Endothelial cell (in vitro differentiated cells): Measurements from ENCODE around the gene GALNT14. TPM values are rescaled to one million over a fixed set of nuclear protein-coding genes. Genes with fewer than 3 reads are reported as not detected.
A peak's percentile ranks its signal among the peaks of the same experiment; 100 is the strongest.

Source experiments
- DNase-seq: peaks from one replicate; pipeline ENCODE4 v3.0.0; 2021; ENCODE audit warnings: low spot score
- H3K27ac Mint-ChIP-seq: one replicate; pipeline ENCODE4 v1.8.0; 2021; ENCODE audit warnings: mixed read lengths, inconsistent platforms; ENCODE audit not compliant: unreplicated experiment
- H3K27me3 Mint-ChIP-seq: one replicate; pipeline ENCODE4 v1.8.0; 2021; ENCODE audit warnings: mild to moderate bottlenecking, moderate library complexity, mixed read lengths, inconsistent platforms; ENCODE audit not compliant: unreplicated experiment
- H3K36me3 Mint-ChIP-seq: one replicate; pipeline ENCODE4 v1.8.0; 2021; ENCODE audit warnings: mild to moderate bottlenecking, low read depth, mixed read lengths, inconsistent platforms; ENCODE audit not compliant: unreplicated experiment
- H3K4me1 Mint-ChIP-seq: one replicate; pipeline ENCODE4 v1.8.0; 2021; ENCODE audit warnings: mild to moderate bottlenecking, mixed read lengths, inconsistent platforms; ENCODE audit not compliant: unreplicated experiment
- H3K4me3 Mint-ChIP-seq: one replicate; pipeline ENCODE4 v1.8.0; 2021; ENCODE audit warnings: mild to moderate bottlenecking, mixed read lengths, inconsistent platforms; ENCODE audit not compliant: unreplicated experiment
- H3K9me3 Mint-ChIP-seq: one replicate; pipeline ENCODE4 v1.8.0; 2021; ENCODE audit warnings: mixed read lengths, inconsistent platforms; ENCODE audit not compliant: unreplicated experiment
- CTCF ChIP-seq: fragments of 200-600 bp; sonication (generic); IDR thresholded peaks from one replicate; pipeline ENCODE4 v1.5.0; 2021; ENCODE audit warnings: antibody characterized with exemption; ENCODE audit not compliant: unreplicated experiment
- total RNA-seq: library from RNA; stranded (reverse); fragmentation: NEBNext Ultra II Directional; extraction: Animal tissue kit (Norgen Biotek cat#: 25700); gene quantifications from one replicate; pipeline ENCODE4 v1.2.1, GENCODE V29; 2021; ENCODE audit not compliant: unreplicated experiment

GALNT14 gene
- total RNA-seq, 1 donor from 2014 or later, result 16.8 TPM

- Mint-ChIP-seq H3K9me3 (no peaks in the 10 kb centered on the region), H3K27ac (no peak overlapping the region)
These were observed 210.7 kb downstream of the GALNT14 start for GRCh38 chr2:30927465-30928075.

GRCh38 chr2:30926606-30927005, 211.6 kb downstream of the GALNT14 start:
- Mint-ChIP-seq H3K27me3 (peaks cover 4% of the 10 kb centered on the region), H3K4me3 (no peak overlapping the region), H3K4me1 (peaks cover 12% of the 10 kb centered on the region), H3K27ac (no peak overlapping the region), H3K9me3 (no peaks in the 10 kb centered on the region), H3K36me3 (peaks cover 7% of the 10 kb centered on the region)
- DNase-seq, result no peak
- no peak for TF ChIP-seq CTCF

More at GRCh38 chr2:30927465-30928075, 210.7 kb downstream of the GALNT14 start:
- DNase-seq, result no peak
- H3K4me1 Mint-ChIP-seq, result peaks cover 3% of the 10 kb centered on the region
- H3K4me3 Mint-ChIP-seq, result no peak overlapping the region
- H3K36me3 Mint-ChIP-seq, result peaks cover 3% of the 10 kb centered on the region
- TF ChIP-seq CTCF, result no peak
- peaks cover 3% of the 10 kb centered on the region for H3K27me3 Mint-ChIP-seq

- no peak for DNase-seq
- peaks cover 11% of the 10 kb centered on the region for H3K36me3 Mint-ChIP-seq
- TF ChIP-seq CTCF, result no peak
- H3K4me1 Mint-ChIP-seq, result peaks cover 23% of the 10 kb centered on the region
- no peak overlapping the region for H3K27ac Mint-ChIP-seq
- no peak overlapping the region for H3K4me3 Mint-ChIP-seq
- peaks cover 12% of the 10 kb centered on the region for H3K27me3 Mint-ChIP-seq
- no peaks in the 10 kb centered on the region for H3K9me3 Mint-ChIP-seq
These were observed 214.6 kb downstream of the GALNT14 start for GRCh38 chr2:30923623-30924022.

GRCh38 chr2:30920511-30920910, 217.7 kb downstream of the GALNT14 start:
- no peak for TF ChIP-seq CTCF
- no peak overlapping the region for H3K4me3 Mint-ChIP-seq
- peaks cover 23% of the 10 kb centered on the region for H3K4me1 Mint-ChIP-seq
- H3K27me3 Mint-ChIP-seq, result peaks cover 14% of the 10 kb centered on the region
- H3K9me3 Mint-ChIP-seq, result no peaks in the 10 kb centered on the region
- no peak for DNase-seq
- H3K27ac Mint-ChIP-seq, result no peak overlapping the region
- peaks cover 11% of the 10 kb centered on the region for H3K36me3 Mint-ChIP-seq

GRCh38 chr2:30915486-30915885, 222.8 kb downstream of the GALNT14 start:
- H3K4me1 Mint-ChIP-seq, result peaks cover 4% of the 10 kb centered on the region
- no peaks in the 10 kb centered on the region for H3K9me3 Mint-ChIP-seq
- H3K27me3 Mint-ChIP-seq, result peaks cover 5% of the 10 kb centered on the region
- H3K4me3 Mint-ChIP-seq, result no peak overlapping the region
- DNase-seq, result peak; percentile 73
- peaks cover 4% of the 10 kb centered on the region for H3K36me3 Mint-ChIP-seq
- H3K27ac Mint-ChIP-seq, result no peak overlapping the region
- TF ChIP-seq CTCF, result peak; percentile 21
